ENCODE results near the gene PEX14.

PEX14 gene

GRCh38 chr1:10674700-10675609 is 200.2 kb downstream of the PEX14 start:
- TF ChIP-seq CTCF (IDR thresholded peaks at IDR 0.05; ENCODE audit: control extremely low read depth, extremely low read depth, low read depth, missing control alignments): no peak
- ChIA-PET POLR2A (no interaction called here), CTCF (no interaction called here)
- no peak for DNase-seq (ENCODE audit: extremely low spot score)

- ChIA-PET POLR2A (no interaction called here), CTCF (no interaction called here)
- DNase-seq (ENCODE audit: extremely low spot score): no peak
Observed at GRCh38 chr1:10675813-10676212, 201.1 kb downstream of the PEX14 start.

GRCh38 chr1:10676963-10677362 is 202.2 kb downstream of the PEX14 start:
- ChIA-PET POLR2A (no interaction called here), CTCF (no interaction called here)
- TF ChIP-seq CTCF (IDR thresholded peaks at IDR 0.05; ENCODE audit: control extremely low read depth, extremely low read depth, low read depth, missing control alignments): no peak
- DNase-seq (ENCODE audit: extremely low spot score): no peak

More at GRCh38 chr1:10675813-10676212, 201.1 kb downstream of the PEX14 start:
- no peak for TF ChIP-seq CTCF (IDR thresholded peaks at IDR 0.05; ENCODE audit: control extremely low read depth, extremely low read depth, low read depth, missing control alignments)

GRCh38 chr1:10677491-10678391 is 203.0 kb downstream of the PEX14 start:
- DNase-seq (ENCODE audit: extremely low spot score): no peak

GRCh38 chr1:10678402-10678801 is 203.7 kb downstream of the PEX14 start:
- CTCF ChIA-PET: no interaction called here
- TF ChIP-seq CTCF (IDR thresholded peaks at IDR 0.05; ENCODE audit: control extremely low read depth, extremely low read depth, low read depth, missing control alignments): no peak
- no peak for DNase-seq (ENCODE audit: extremely low spot score)
- POLR2A ChIA-PET: interaction anchor here (0.7 kb wide), 1 partner anchor 478 kb away, joined by 8 read pairs; no protein-coding TSS in a partner anchor

More at GRCh38 chr1:10677491-10678391, 203.0 kb downstream of the PEX14 start:
- CTCF ChIA-PET: no interaction called here
- POLR2A ChIA-PET: no interaction called here
- TF ChIP-seq CTCF (IDR thresholded peaks at IDR 0.05; ENCODE audit: control extremely low read depth, extremely low read depth, low read depth, missing control alignments): no peak

GRCh38 chr1:10678852-10679251 is 204.1 kb downstream of the PEX14 start:
- CTCF ChIA-PET: interaction anchor here (1.4 kb wide), 1 partner anchor 189 kb away, joined by 3 read pairs; no protein-coding TSS in a partner anchor
- no peak for DNase-seq (ENCODE audit: extremely low spot score)
- POLR2A ChIA-PET: interaction anchor here (0.7 kb wide), 1 partner anchor 478 kb away, joined by 8 read pairs; no protein-coding TSS in a partner anchor
- TF ChIP-seq CTCF (IDR thresholded peaks at IDR 0.05; ENCODE audit: control extremely low read depth, extremely low read depth, low read depth, missing control alignments): no peak

All from GM10248 (cell line).